Measurements from ENCODE around the gene IQSEC1. TPM values are rescaled to one million over a fixed set of nuclear protein-coding genes. Genes with fewer than 3 reads are reported as not detected.

Gene IQSEC1
- total and polyA plus RNA-seq, 2 of the 8 experiments (the other 6 are each of a cell fraction or from before 2014, with no cell fraction given): 6.8 to 28.8 TPM

DNA sequence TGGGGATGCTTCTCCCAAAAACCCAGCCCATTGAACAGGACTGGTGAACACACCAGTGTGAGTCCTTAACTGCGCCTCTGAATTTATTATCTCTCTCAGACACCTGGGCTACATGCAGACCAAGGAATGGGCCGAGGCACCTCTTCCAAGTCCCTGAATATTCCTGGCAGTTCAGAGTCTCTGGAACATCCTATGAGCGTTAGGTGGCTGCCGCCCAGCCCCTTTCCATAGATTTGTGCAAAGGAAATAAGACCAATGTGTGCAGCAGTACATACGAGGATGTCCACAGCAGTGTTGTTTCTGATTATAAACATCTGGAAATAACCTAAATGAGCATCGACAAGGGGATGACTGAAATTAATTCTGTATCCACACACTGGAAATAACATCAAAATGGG is 127.0 kb downstream of the IQSEC1 start:
- Histone ChIP-seq H3K36me3 (ENCODE audit: control insufficient read depth in 2 of 4, insufficient read depth in 4 of 4, low read length in 3 of 4) (no peaks in the 10 kb centered on the region), H3K56ac (replicated peaks; ENCODE audit: insufficient read length, low read depth, low read length) (no peak overlapping the region), H3K9me3 (ENCODE audit: insufficient read depth in 2 of 2, low read depth in 1 of 2, low read length in 1 of 2) (no peaks in the 10 kb centered on the region), H3K4me1 (replicated peaks in 1 of 4; ENCODE audit: control insufficient read depth in 3 of 4, insufficient read depth in 4 of 4, low read length in 3 of 4) (peaks cover 0 to 9% (median 6%) of the 10 kb centered on the region in 4 experiments; a peak in 6 of 7 replicates), H4K8ac (ENCODE audit: extremely low read depth, insufficient read depth, low read length) (no peak overlapping the region), H2BK20ac (ENCODE audit: low read length) (no peak overlapping the region), H3K4me3 (ENCODE audit: extremely low read depth in 1 of 4, insufficient read depth in 2 of 4, low read depth in 3 of 4, low read length in 4 of 4) (no peak overlapping the region), H2AK5ac (ENCODE audit: low read depth, low read length) (no peak overlapping the region), H3K9ac (replicated peaks in 1 of 4; ENCODE audit: extremely low read depth in 1 of 4, low read depth in 3 of 4, low read length in 3 of 4) (no peak overlapping the region), H3K27ac (ENCODE audit: low read depth, low read length) (no peak overlapping the region), H3K23ac (ENCODE audit: insufficient read length) (no peak overlapping the region), H2BK12ac (ENCODE audit: low read depth, low read length) (no peak overlapping the region), H3K14ac (ENCODE audit: insufficient read length) (no peak overlapping the region), H4K91ac (replicated peaks; ENCODE audit: insufficient read length, low read length) (no peak overlapping the region), H3K4me2 (ENCODE audit: insufficient read depth in 1 of 2, low read depth in 2 of 2, low read length in 2 of 2) (no peak overlapping the region), H3K79me2 (ENCODE audit: control insufficient read depth in 1 of 2, insufficient read depth in 2 of 2, low read length in 2 of 2) (peaks cover 0 to 3% of the 10 kb centered on the region in 2 experiments; a peak in 1 of 4 replicates), H3K4ac (replicated peaks; ENCODE audit: insufficient read length, low read depth, low read length) (no peak overlapping the region), H3K79me1 (ENCODE audit: low read depth, low read length) (peaks cover 18% of the 10 kb centered on the region), H3K18ac (ENCODE audit: extremely low read depth, low read length) (no peak overlapping the region), H2BK120ac (replicated peaks; ENCODE audit: low read depth, low read length) (no peak overlapping the region), H4K5ac (ENCODE audit: insufficient read length, low read depth, low read length) (no peak overlapping the region), H2AFZ (ENCODE audit: low read length) (no peak overlapping the region), H3K23me2 (ENCODE audit: low read depth, low read length) (no peaks in the 10 kb centered on the region), H4K20me1 (replicated peaks in 1 of 2; ENCODE audit: control insufficient read depth in 1 of 2, insufficient read depth in 2 of 2, low read length in 2 of 2) (peaks cover 12 to 16% of the 10 kb centered on the region in 2 experiments), H2BK15ac (ENCODE audit: low read length) (no peak overlapping the region), H3K27me3 (replicated peaks in 1 of 4; ENCODE audit: control insufficient read depth in 3 of 4, extremely low read depth in 1 of 4, insufficient read depth in 3 of 4, low read length in 3 of 4) (no peaks in the 10 kb centered on the region), H2BK5ac (ENCODE audit: low read depth, low read length) (no peak overlapping the region)
- TF ChIP-seq HDAC2 (IDR thresholded peaks at IDR 0.05; ENCODE audit: borderline replicate concordance in 1 of 2, low read depth in 2 of 2, low read length in 2 of 2): no peak
- ChIA-PET POLR2A (ENCODE audit: partially characterized antibody) (interaction anchor here (1.0 kb wide), 1 partner anchor 20 kb away, joined by 3 read pairs; no protein-coding TSS in a partner anchor), CTCF (ENCODE audit: partially characterized antibody) (interaction anchor here (0.7 to 6.2 kb wide), 11 partner anchors 9 to 54 kb away, joined by 3 to 33 read pairs (median 4); no protein-coding TSS in a partner anchor)
- 93% methylated on average over 6 of the region's 6 CpGs; no CpG with 5 or more reads in 1 of the 2 experiments for WGBS, 2 experiments (ENCODE audit: extremely low coverage in 1 of 2, insufficient coverage in 1 of 2, insufficient read length in 1 of 2, insufficient replicate concordance in 2 of 2, low coverage in 1 of 2, low lambda C conversion rate in 2 of 2, missing lambda C conversion rate in 1 of 2)
- no peak for FAIRE-seq
- DNase-seq (ENCODE audit: low read depth in 1 of 2, low spot score in 2 of 2): no peak
